Stimulated activated memory B cell treated with anti-CD40 and anti-IgM and Interleukin-4, amounts not matched to agents 10 μg/mL and 1 μg/mL and 100 μg/mL, for 72 hours (primary cell): ENCODE data around the gene SLC2A1.

Experiments used
- ATAC-seq: fragments of 150-1000 bp; cut with Tn5 transposase; 2 replicates; pipeline ENCODE4 v1.10.0; 2021
- H3K27ac Mint-ChIP-seq: one replicate; pipeline ENCODE4 v1.8.0; 2022; ENCODE audit warnings: mild to moderate bottlenecking, mixed read lengths
- H3K27me3 Mint-ChIP-seq: one replicate; pipeline ENCODE4 v1.8.0; 2022; ENCODE audit warnings: mixed read lengths
- H3K36me3 Mint-ChIP-seq: one replicate; pipeline ENCODE4 v1.8.0; 2022; ENCODE audit warnings: mixed read lengths
- H3K4me1 Mint-ChIP-seq: one replicate; pipeline ENCODE4 v1.8.0; 2022; ENCODE audit warnings: mixed read lengths
- H3K4me3 Mint-ChIP-seq: one replicate; pipeline ENCODE4 v1.8.0; 2022; ENCODE audit warnings: mild to moderate bottlenecking, moderate library complexity, mixed read lengths
- H3K9me3 Mint-ChIP-seq: one replicate; pipeline ENCODE4 v1.8.0; 2022; ENCODE audit warnings: mixed read lengths

SLC2A1 gene

GRCh38 chr1:42887366-42887765, 71.3 kb downstream of the SLC2A1 start:
- Mint-ChIP-seq H3K36me3 (no peaks in the 10 kb centered on the region), H3K4me3 (no peak overlapping the region), H3K4me1 (no peaks in the 10 kb centered on the region), H3K27me3 (peaks cover 44% of the 10 kb centered on the region), H3K27ac (no peak overlapping the region), H3K9me3 (no peaks in the 10 kb centered on the region)
- ATAC-seq = no peak

- no peaks in the 10 kb centered on the region for H3K4me1 Mint-ChIP-seq
- no peak for ATAC-seq
- H3K36me3 Mint-ChIP-seq = no peaks in the 10 kb centered on the region
- H3K27ac Mint-ChIP-seq = no peak overlapping the region
- peaks cover 44% of the 10 kb centered on the region for H3K27me3 Mint-ChIP-seq
- no peaks in the 10 kb centered on the region for H3K9me3 Mint-ChIP-seq
- no peak overlapping the region for H3K4me3 Mint-ChIP-seq
These were observed 71.9 kb downstream of the SLC2A1 start for GRCh38 chr1:42886800-42887199.

- no peak for ATAC-seq
- H3K27ac Mint-ChIP-seq = no peak overlapping the region
- H3K36me3 Mint-ChIP-seq = no peaks in the 10 kb centered on the region
These were observed 72.5 kb downstream of the SLC2A1 start for GRCh38 chr1:42886046-42886739.

GRCh38 chr1:42880384-42880783, 78.3 kb downstream of the SLC2A1 start:
- peaks cover 11% of the 10 kb centered on the region for H3K27me3 Mint-ChIP-seq
- no peak for ATAC-seq
- H3K4me1 Mint-ChIP-seq = no peaks in the 10 kb centered on the region
- no peak overlapping the region for H3K27ac Mint-ChIP-seq
- no peaks in the 10 kb centered on the region for H3K9me3 Mint-ChIP-seq
- H3K4me3 Mint-ChIP-seq = no peak overlapping the region
- H3K36me3 Mint-ChIP-seq = no peaks in the 10 kb centered on the region

More at GRCh38 chr1:42886046-42886739, 72.5 kb downstream of the SLC2A1 start:
- H3K4me3 Mint-ChIP-seq = no peak overlapping the region
- H3K27me3 Mint-ChIP-seq = peaks cover 44% of the 10 kb centered on the region
- H3K9me3 Mint-ChIP-seq = no peaks in the 10 kb centered on the region
- H3K4me1 Mint-ChIP-seq = no peaks in the 10 kb centered on the region

GRCh38 chr1:42877380-42877779, 81.3 kb downstream of the SLC2A1 start:
- H3K36me3 Mint-ChIP-seq = peaks cover 5% of the 10 kb centered on the region
- no peak overlapping the region for H3K4me3 Mint-ChIP-seq
- no peak for ATAC-seq
- no peak overlapping the region for H3K27ac Mint-ChIP-seq
- H3K27me3 Mint-ChIP-seq = no peaks in the 10 kb centered on the region
- H3K4me1 Mint-ChIP-seq = no peaks in the 10 kb centered on the region
- H3K9me3 Mint-ChIP-seq = peaks cover 7% of the 10 kb centered on the region

GRCh38 chr1:42876009-42876408, 82.7 kb downstream of the SLC2A1 start:
- no peaks in the 10 kb centered on the region for H3K27me3 Mint-ChIP-seq
- H3K9me3 Mint-ChIP-seq = peaks cover 7% of the 10 kb centered on the region
- ATAC-seq = no peak
- no peaks in the 10 kb centered on the region for H3K4me1 Mint-ChIP-seq
- no peak overlapping the region for H3K27ac Mint-ChIP-seq
- H3K36me3 Mint-ChIP-seq = peaks cover 5% of the 10 kb centered on the region
- no peak overlapping the region for H3K4me3 Mint-ChIP-seq
